ENCODE measurements around the gene NHSL1. TPM values are rescaled to one million over a fixed set of nuclear protein-coding genes. Genes with fewer than 3 reads are reported as not detected.
A peak's percentile ranks its signal among the peaks of the same experiment; 100 is the strongest.

The NHSL1 gene
- total and polyA plus RNA-seq, 9 of the 15 experiments (the other 6 are each of a cell fraction or from before 2014, with no cell fraction given): 0.09 to 0.20 TPM; not detected in 7

DNA sequence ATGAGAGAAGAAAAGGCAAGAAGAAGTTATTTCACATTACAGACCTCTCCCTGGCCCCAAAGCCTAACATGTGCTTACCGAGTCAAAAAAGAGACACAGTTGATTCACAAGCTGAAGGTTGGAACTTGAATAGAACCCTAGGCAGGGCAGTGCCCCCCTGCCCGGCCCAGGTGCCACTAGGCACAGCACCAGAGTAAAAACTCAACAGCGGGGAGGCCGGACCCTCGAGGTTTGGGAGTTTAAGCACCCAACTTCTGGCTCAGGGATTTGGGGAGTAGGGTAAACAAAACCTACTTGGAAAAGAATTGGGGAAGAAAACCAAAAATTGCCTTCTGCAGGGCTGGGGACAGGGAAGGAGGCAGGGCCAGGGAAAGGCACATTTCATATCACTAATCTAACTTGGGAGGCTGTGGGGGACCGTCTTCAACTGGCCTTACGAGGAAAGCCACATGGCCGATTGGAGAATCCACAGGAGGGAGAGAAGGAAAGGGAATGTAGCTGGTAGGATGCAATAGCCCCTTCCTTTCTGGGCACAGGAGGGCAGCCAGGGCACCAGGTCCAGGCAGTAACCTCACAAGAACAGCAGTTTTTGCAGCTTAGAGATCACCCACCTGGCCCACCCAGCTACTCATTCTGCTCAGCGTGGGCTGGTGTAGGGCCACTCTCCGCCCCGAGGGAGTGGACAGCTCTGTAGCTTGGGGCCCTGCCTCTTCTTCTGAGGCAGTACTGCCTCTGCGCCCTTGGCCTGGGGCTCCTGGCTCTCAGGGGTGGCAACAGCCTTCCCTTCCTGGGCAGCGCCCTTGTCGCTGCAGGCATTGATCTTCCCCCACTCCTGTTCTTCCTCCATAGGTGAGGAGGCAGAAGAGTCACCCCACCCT is 97.1 kb downstream of the NHSL1 start:
- intact Hi-C loops (cut with micrococcal nuclease) (loop anchor here (5.0 kb wide), 2 partner anchors 115 to 400 kb away; no protein-coding TSS in a partner anchor), in situ Hi-C loops (cut with MboI) (no loop called here)
- Histone ChIP-seq H2AFZ (ENCODE audit: low read depth, low read length) (peak overlapping the region; percentile 55; the same call in 1 of the 2 replicates), H3K27ac (ENCODE audit: extremely low read depth, low read depth, low read length) (no peak overlapping the region), H3K36me3 (ENCODE audit: control insufficient read depth, insufficient read depth, low read length) (peaks cover 16% of the 10 kb centered on the region; the same call in 2 of the 3 replicates), H3K4me2 (ENCODE audit: insufficient read depth, low read length) (no peak overlapping the region), H3K79me2 (ENCODE audit: control insufficient read depth, insufficient read depth, low read length) (peaks cover 11% of the 10 kb centered on the region; the same call in 2 of the 3 replicates), H4K20me1 (replicated peaks; ENCODE audit: control insufficient read depth, insufficient read depth, low read length) (no peaks in the 10 kb centered on the region), H3K9me1 (ENCODE audit: control insufficient read depth, insufficient read depth, low read length) (no peaks in the 10 kb centered on the region), H3K9ac (ENCODE audit: insufficient read depth in 1 of 2, low read depth in 2 of 2, low read length in 2 of 2) (no peak overlapping the region), H3K27me3 (ENCODE audit: control insufficient read depth in 2 of 2, insufficient read depth in 2 of 2, low read length in 2 of 2) (no peaks in the 10 kb centered on the region), H3K9me3 (replicated peaks; ENCODE audit: control insufficient read depth, insufficient read depth, low read depth, low read length) (no peaks in the 10 kb centered on the region), H3K4me3 (no peak overlapping the region), H3K4me1 (replicated peaks in 1 of 2; ENCODE audit: control insufficient read depth in 2 of 2, insufficient read depth in 2 of 2, low read length in 2 of 2) (peaks cover 10 to 23% of the 10 kb centered on the region in 2 experiments)
- DNase-seq (ENCODE audit: extremely low read depth in 1 of 4, low spot score in 3 of 4): no peak
- POLR2A ChIA-PET: interaction anchor here (0.5 to 1.4 kb wide), 3 partner anchors 17 to 972 kb away, joined by 3 to 8 read pairs (median 3); partner anchors contain the start of gene CITED2
- BruUV-seq (replicated peaks): no TSS peak
- FAIRE-seq: no peak
- ATAC-seq: no peak
- TF ChIP-seq ZNF124 (CRISPR knock-in tag; IDR thresholded peaks at IDR 0.05): 0 out of 2 replicates have a peak, but pooled peaks have one; percentile 29
- no peak for TF ChIP-seq E2F5 (CRISPR knock-in tag; IDR thresholded peaks at IDR 0.05)
- TF ChIP-seq TSC22D4 (tag; IDR thresholded peaks at IDR 0.05): no peak
- CTCF ChIA-PET (ENCODE audit: low intra/inter-chr PET ratio): no interaction called here
- WGBS (ENCODE audit: insufficient coverage, low coverage, missing lambda C conversion rate): 74% methylated on average over 12 of the region's 14 CpGs

All from K562 (cell line).